ENCODE measurements around the gene CRB3.

Gene CRB3

GRCh38 chr19:6464070-6464873 lies at the start of gene CRB3:
TSS of gene CRB3 (plus strand) at chr19:6464271. CDS start at chr19:6464702, 431 bp downstream.
- Histone ChIP-seq H3K4me3 (IDR thresholded peaks at IDR 0.05; ENCODE audit: insufficient read depth, low read depth, low read length) (no peak within 1 kb of the TSS), H3K9ac (no peak within 1 kb of the TSS), H2AFZ (ENCODE audit: low read depth) (no peak within 1 kb of the TSS), H3K36me3 (ENCODE audit: insufficient read depth) (no peaks in the 10 kb centered on the region), H3K4me2 (no peak within 1 kb of the TSS), H3K27ac (no peak within 1 kb of the TSS), H3K27me3 (ENCODE audit: insufficient read depth, low read depth) (peaks cover 24% of the 10 kb centered on the region; the same call in 1 of the 2 replicates), H3K79me2 (ENCODE audit: insufficient read depth, low read depth) (no peaks in the 10 kb centered on the region), H3K4me1 (ENCODE audit: low read depth, poor library complexity, severe bottlenecking) (no peaks in the 10 kb centered on the region), H4K20me1 (ENCODE audit: insufficient read depth) (no peaks in the 10 kb centered on the region)
- TF ChIP-seq CTCF (conservative IDR thresholded peaks at IDR 0.05; ENCODE audit: low read depth, low read length) = no peak

- Histone ChIP-seq H3K4me1 (ENCODE audit: low read depth, poor library complexity, severe bottlenecking) (no peaks in the 10 kb centered on the region), H3K4me2 (no peak overlapping the region), H3K79me2 (ENCODE audit: insufficient read depth, low read depth) (peaks cover 12% of the 10 kb centered on the region), H4K20me1 (ENCODE audit: insufficient read depth) (no peaks in the 10 kb centered on the region), H3K27me3 (ENCODE audit: insufficient read depth, low read depth) (no peaks in the 10 kb centered on the region), H3K9ac (no peak overlapping the region), H3K27ac (no peak overlapping the region), H3K4me3 (IDR thresholded peaks at IDR 0.05; ENCODE audit: insufficient read depth, low read depth, low read length) (no peak overlapping the region), H3K36me3 (ENCODE audit: insufficient read depth) (peaks cover 11% of the 10 kb centered on the region; the same call in 1 of the 2 replicates), H2AFZ (ENCODE audit: low read depth) (no peak overlapping the region)
- TF ChIP-seq CTCF (conservative IDR thresholded peaks at IDR 0.05; ENCODE audit: low read depth, low read length) = no peak
Measured at GRCh38 chr19:6414793-6415590, 49.1 kb upstream of the CRB3 start.

GRCh38 chr19:6415591-6416190 lies 48.4 kb upstream of the CRB3 start:
- Histone ChIP-seq H3K9ac (no peak overlapping the region), H3K4me1 (ENCODE audit: low read depth, poor library complexity, severe bottlenecking) (no peaks in the 10 kb centered on the region), H3K36me3 (ENCODE audit: insufficient read depth) (peaks cover 13% of the 10 kb centered on the region; the same call in 1 of the 2 replicates), H3K4me3 (IDR thresholded peaks at IDR 0.05; ENCODE audit: insufficient read depth, low read depth, low read length) (no peak overlapping the region), H3K4me2 (no peak overlapping the region), H4K20me1 (ENCODE audit: insufficient read depth) (no peaks in the 10 kb centered on the region), H3K79me2 (ENCODE audit: insufficient read depth, low read depth) (peaks cover 18% of the 10 kb centered on the region), H2AFZ (ENCODE audit: low read depth) (no peak overlapping the region), H3K27me3 (ENCODE audit: insufficient read depth, low read depth) (no peaks in the 10 kb centered on the region), H3K27ac (no peak overlapping the region)
- no peak for TF ChIP-seq CTCF (conservative IDR thresholded peaks at IDR 0.05; ENCODE audit: low read depth, low read length)

GRCh38 chr19:6416658-6417405 lies 47.2 kb upstream of the CRB3 start:
- H2AFZ ChIP-seq (ENCODE audit: low read depth) = no peak overlapping the region
- no peaks in the 10 kb centered on the region for H3K27me3 ChIP-seq (ENCODE audit: insufficient read depth, low read depth)
- H3K4me2 ChIP-seq = no peak overlapping the region
- H3K4me1 ChIP-seq (ENCODE audit: low read depth, poor library complexity, severe bottlenecking) = no peaks in the 10 kb centered on the region
- no peak overlapping the region for H3K27ac ChIP-seq
- TF ChIP-seq CTCF (conservative IDR thresholded peaks at IDR 0.05; ENCODE audit: low read depth, low read length) = no peak
- H4K20me1 ChIP-seq (ENCODE audit: insufficient read depth) = peaks cover 6% of the 10 kb centered on the region; the same call in 1 of the 2 replicates
- peaks cover 13% of the 10 kb centered on the region; the same call in 1 of the 2 replicates for H3K36me3 ChIP-seq (ENCODE audit: insufficient read depth)
- H3K79me2 ChIP-seq (ENCODE audit: insufficient read depth, low read depth) = peaks cover 30% of the 10 kb centered on the region
- H3K9ac ChIP-seq = no peak overlapping the region
- no peak overlapping the region for H3K4me3 ChIP-seq (IDR thresholded peaks at IDR 0.05; ENCODE audit: insufficient read depth, low read depth, low read length)
